IPS-11a (cell line): Measurements from ENCODE around the gene ZNF561.

Experiments
- H3K4me3 ChIP-seq: one replicate; pipeline ENCODE4 v1.5.1; 2013; ENCODE audit warnings: low read depth, low read length, control low read depth

The ZNF561 gene

GRCh38 chr19:9582081-9582725, 38.8 kb downstream of the ZNF561 start:
- H3K4me3 ChIP-seq, result peak overlapping the region; percentile 28

GRCh38 chr19:9580728-9581127, 40.3 kb downstream of the ZNF561 start:
- no peak overlapping the region for H3K4me3 ChIP-seq

GRCh38 chr19:9570255-9570654, 50.8 kb downstream of the ZNF561 start:
- H3K4me3 ChIP-seq, result no peak overlapping the region

- H3K4me3 ChIP-seq, result no peak overlapping the region
Measured at GRCh38 chr19:9566729-9567128, 54.3 kb downstream of the ZNF561 start.

GRCh38 chr19:9565900-9566705, 54.9 kb downstream of the ZNF561 start:
- no peak overlapping the region for H3K4me3 ChIP-seq
